ENCODE results near the gene MAN2A1.

DNA sequence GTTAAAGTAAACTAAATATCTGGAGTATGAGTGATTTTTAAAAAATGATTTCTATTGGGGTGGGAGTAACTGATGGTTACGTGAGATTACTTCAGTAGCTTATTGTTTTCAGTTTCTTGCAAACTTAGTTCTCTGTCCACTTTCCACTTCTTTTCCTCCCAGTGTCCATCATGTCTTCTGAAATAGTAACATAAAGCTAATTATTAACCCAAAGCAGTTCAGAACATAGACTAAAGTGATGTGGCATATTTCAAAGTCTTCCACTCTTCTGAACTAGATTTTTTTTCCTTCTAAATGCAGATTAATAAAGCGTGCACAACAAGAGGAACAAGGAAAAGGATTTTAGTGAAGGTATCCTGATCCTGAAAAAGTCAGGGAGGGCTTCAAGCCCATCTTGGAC lies 114.1 kb downstream of the MAN2A1 start:
- TF ChIP-seq, protein P1, sequence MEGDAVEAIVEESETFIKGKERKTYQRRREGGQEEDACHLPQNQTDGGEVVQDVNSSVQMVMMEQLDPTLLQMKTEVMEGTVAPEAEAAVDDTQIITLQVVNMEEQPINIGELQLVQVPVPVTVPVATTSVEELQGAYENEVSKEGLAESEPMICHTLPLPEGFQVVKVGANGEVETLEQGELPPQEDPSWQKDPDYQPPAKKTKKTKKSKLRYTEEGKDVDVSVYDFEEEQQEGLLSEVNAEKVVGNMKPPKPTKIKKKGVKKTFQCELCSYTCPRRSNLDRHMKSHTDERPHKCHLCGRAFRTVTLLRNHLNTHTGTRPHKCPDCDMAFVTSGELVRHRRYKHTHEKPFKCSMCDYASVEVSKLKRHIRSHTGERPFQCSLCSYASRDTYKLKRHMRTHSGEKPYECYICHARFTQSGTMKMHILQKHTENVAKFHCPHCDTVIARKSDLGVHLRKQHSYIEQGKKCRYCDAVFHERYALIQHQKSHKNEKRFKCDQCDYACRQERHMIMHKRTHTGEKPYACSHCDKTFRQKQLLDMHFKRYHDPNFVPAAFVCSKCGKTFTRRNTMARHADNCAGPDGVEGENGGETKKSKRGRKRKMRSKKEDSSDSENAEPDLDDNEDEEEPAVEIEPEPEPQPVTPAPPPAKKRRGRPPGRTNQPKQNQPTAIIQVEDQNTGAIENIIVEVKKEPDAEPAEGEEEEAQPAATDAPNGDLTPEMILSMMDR (conservative IDR thresholded peaks at IDR 0.05 in 1 of 2, IDR thresholded peaks at IDR 0.05 in 1 of 2; ENCODE audit: low read depth in 1 of 2, low read length in 2 of 2), result no peak
- no peak for TF ChIP-seq EZH2 (IDR thresholded peaks at IDR 0.05; ENCODE audit: low read length, missing control alignments)

All from fibroblast of lung (primary cell).